GM20000 (cell line): Measurements from ENCODE around the gene ZNF14.

ENCODE experiments used
- DNase-seq: peaks from one replicate; pipeline ENCODE4 v3.0.0; 2012; ENCODE audit warnings: low spot score
- TF ChIP-seq, protein P1 (sequence below): IDR thresholded peaks from 2 replicates; pipeline ENCODE4 v1.5.1; 2012; ENCODE audit warnings: mild to moderate bottlenecking, control low read depth; ENCODE audit errors: extremely low read depth, missing control alignments

ZNF14 gene

GRCh38 chr19:19661141-19661674 is 71.7 kb downstream of the ZNF14 start:
- DNase-seq = no peak
- TF ChIP-seq, protein P1, sequence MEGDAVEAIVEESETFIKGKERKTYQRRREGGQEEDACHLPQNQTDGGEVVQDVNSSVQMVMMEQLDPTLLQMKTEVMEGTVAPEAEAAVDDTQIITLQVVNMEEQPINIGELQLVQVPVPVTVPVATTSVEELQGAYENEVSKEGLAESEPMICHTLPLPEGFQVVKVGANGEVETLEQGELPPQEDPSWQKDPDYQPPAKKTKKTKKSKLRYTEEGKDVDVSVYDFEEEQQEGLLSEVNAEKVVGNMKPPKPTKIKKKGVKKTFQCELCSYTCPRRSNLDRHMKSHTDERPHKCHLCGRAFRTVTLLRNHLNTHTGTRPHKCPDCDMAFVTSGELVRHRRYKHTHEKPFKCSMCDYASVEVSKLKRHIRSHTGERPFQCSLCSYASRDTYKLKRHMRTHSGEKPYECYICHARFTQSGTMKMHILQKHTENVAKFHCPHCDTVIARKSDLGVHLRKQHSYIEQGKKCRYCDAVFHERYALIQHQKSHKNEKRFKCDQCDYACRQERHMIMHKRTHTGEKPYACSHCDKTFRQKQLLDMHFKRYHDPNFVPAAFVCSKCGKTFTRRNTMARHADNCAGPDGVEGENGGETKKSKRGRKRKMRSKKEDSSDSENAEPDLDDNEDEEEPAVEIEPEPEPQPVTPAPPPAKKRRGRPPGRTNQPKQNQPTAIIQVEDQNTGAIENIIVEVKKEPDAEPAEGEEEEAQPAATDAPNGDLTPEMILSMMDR = no peak
